OCI-LY3 (cell line): ENCODE measurements around the gene IKZF2.

Experiments used
- H2AFZ ChIP-seq: fragments of 200-600, 300-600 bp; shearing (Covaris generic); 2 replicates; pipeline ENCODE4 v1.6.0; 2014; ENCODE audit warnings: antibody characterized with exemption, low read depth, low read length
- H3K27ac ChIP-seq: fragments of 200-600, 300-600 bp; sonication (generic); 2 replicates; pipeline ENCODE4 v1.5.1; 2014; ENCODE audit warnings: mild to moderate bottlenecking, low read length, moderate library complexity, mixed read lengths
- H3K27me3 ChIP-seq: fragments of 200-600, 300-600 bp; sonication (generic); 2 replicates; pipeline ENCODE4 v1.6.1; 2014; ENCODE audit warnings: low read depth, low read length, mixed read lengths
- H3K36me3 ChIP-seq: fragments of 200-600, 300-600 bp; sonication (generic); replicated peaks from 2 replicates; pipeline ENCODE3; 2014; ENCODE audit warnings: low read depth, low read length, mixed read lengths
- H3K4me1 ChIP-seq: fragments of 300-600, 200-600 bp; sonication (generic); 2 replicates; pipeline ENCODE4 v1.6.1; 2014; ENCODE audit warnings: low read length, mixed read lengths
- H3K4me2 ChIP-seq: fragments of 200-600, 300-600 bp; sonication (generic); 2 replicates; pipeline ENCODE4 v1.6.1; 2014; ENCODE audit warnings: low read length, mixed read lengths
- H3K4me3 ChIP-seq: fragments of 300-600, 200-600 bp; sonication (generic); 2 replicates; pipeline ENCODE4 v1.5.1; 2014; ENCODE audit warnings: antibody characterized with exemption, mild to moderate bottlenecking, low read length, moderate library complexity
- H3K79me2 ChIP-seq: fragments of 300-600, 200-600 bp; shearing (Covaris generic); 2 replicates; pipeline ENCODE4 v1.6.1; 2014; ENCODE audit warnings: mild to moderate bottlenecking, low read length, mixed read lengths
- H3K9ac ChIP-seq: fragments of 300-600, 200-600 bp; shearing (Covaris generic); 2 replicates; pipeline ENCODE4 v1.6.0; 2014; ENCODE audit warnings: mild to moderate bottlenecking, low read length, moderate library complexity
- H3K9me3 ChIP-seq: fragments of 200-600, 300-600 bp; shearing (Covaris generic); 2 replicates; pipeline ENCODE4 v1.6.1; 2014; ENCODE audit warnings: low read length, mixed read lengths; ENCODE audit not compliant: insufficient read depth
- H4K20me1 ChIP-seq: fragments of 200-600, 300-600 bp; sonication (generic); 2 replicates; pipeline ENCODE4 v1.6.1; 2016; ENCODE audit warnings: low read length, mixed read lengths; ENCODE audit not compliant: insufficient read depth
- EZH2phosphoT487 ChIP-seq: fragments of 200-600 bp; shearing (Covaris generic); IDR thresholded peaks from 2 replicates; pipeline ENCODE4 v1.6.1; 2018; ENCODE audit warnings: antibody characterized with exemption, mixed run types, low read depth
- TF ChIP-seq, protein P1 (sequence below): fragments of 200-600, 300-600 bp; sonication (generic); IDR thresholded peaks from 2 replicates; pipeline ENCODE4 v1.5.1; 2014; ENCODE audit warnings: antibody characterized with exemption, low read length, low read depth

IKZF2 gene

DNA sequence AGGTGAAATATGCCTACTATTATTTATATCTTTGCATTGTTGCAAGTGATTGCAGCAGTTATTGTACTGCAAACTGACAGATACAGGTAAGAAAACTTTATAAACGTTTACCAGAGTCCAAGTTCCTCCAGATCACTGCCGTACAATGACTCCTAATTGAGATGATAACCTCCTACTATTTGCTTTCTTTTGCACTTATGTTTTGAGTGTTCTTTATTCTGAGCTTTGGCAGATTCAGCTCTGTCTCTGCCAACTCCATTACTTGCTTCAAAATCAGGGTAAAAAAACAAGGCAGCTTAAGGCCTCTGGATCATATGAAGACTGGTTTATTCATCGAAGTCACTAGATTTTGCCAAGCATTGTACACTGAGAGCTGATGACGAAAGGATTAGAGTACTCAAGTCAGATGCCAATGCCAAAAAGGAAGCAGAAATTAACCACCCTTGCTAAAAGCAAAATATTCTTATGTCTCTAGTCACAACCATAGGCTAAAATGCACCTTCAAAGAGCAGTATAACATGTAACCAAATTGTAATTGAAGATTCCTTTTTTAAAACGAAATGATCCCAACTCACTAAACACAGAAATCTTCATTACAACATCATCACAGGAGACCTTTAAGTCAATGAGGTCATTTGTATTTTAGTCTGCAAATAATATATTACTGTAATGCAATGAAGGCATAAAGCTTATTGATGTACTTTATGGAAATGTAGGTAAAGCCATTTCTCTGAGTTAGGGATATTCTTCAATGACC lies 10.5 kb upstream of the IKZF2 start:
- H3K27ac ChIP-seq = no peak overlapping the region
- TF ChIP-seq, protein P1, sequence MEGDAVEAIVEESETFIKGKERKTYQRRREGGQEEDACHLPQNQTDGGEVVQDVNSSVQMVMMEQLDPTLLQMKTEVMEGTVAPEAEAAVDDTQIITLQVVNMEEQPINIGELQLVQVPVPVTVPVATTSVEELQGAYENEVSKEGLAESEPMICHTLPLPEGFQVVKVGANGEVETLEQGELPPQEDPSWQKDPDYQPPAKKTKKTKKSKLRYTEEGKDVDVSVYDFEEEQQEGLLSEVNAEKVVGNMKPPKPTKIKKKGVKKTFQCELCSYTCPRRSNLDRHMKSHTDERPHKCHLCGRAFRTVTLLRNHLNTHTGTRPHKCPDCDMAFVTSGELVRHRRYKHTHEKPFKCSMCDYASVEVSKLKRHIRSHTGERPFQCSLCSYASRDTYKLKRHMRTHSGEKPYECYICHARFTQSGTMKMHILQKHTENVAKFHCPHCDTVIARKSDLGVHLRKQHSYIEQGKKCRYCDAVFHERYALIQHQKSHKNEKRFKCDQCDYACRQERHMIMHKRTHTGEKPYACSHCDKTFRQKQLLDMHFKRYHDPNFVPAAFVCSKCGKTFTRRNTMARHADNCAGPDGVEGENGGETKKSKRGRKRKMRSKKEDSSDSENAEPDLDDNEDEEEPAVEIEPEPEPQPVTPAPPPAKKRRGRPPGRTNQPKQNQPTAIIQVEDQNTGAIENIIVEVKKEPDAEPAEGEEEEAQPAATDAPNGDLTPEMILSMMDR = no peak
- TF ChIP-seq EZH2phosphoT487 = no peak

DNA sequence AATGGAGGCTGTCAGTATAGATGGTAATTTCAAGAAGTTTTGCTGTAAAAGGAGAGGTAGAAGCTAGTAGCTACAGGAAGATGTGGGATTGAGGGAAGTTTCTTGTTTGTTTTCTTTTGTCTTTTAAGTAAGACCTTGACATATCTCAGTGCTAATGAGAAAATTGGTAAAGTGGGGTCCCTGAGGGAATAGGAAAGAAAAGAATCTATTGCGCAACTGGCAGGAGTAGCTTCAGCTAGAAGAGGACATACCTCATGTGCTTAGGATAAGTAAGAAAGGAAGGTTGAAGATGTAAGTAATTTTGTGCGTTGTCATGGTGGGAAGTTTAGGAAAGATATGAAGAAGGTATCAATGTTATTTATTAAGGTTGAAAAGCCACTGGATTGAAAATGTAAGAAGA lies 8.4 kb upstream of the IKZF2 start:
- Histone ChIP-seq H3K4me1 (peaks cover 23% of the 10 kb centered on the region), H2AFZ (no peak overlapping the region), H4K20me1 (no peaks in the 10 kb centered on the region), H3K4me2 (no peak overlapping the region), H3K9ac (no peak overlapping the region), H3K27ac (no peak overlapping the region), H3K9me3 (no peaks in the 10 kb centered on the region), H3K36me3 (no peaks in the 10 kb centered on the region), H3K4me3 (no peak overlapping the region), H3K27me3 (no peaks in the 10 kb centered on the region), H3K79me2 (no peaks in the 10 kb centered on the region)
- no peak for TF ChIP-seq EZH2phosphoT487
- TF ChIP-seq, protein P1 = no peak

More for the DNA sequence above, 10.5 kb upstream of the IKZF2 start:
- H3K27me3 ChIP-seq = no peaks in the 10 kb centered on the region
- H3K79me2 ChIP-seq = no peaks in the 10 kb centered on the region
- H3K9ac ChIP-seq = no peak overlapping the region
- H3K9me3 ChIP-seq = no peaks in the 10 kb centered on the region
- H3K4me1 ChIP-seq = peaks cover 35% of the 10 kb centered on the region
- no peak overlapping the region for H3K4me3 ChIP-seq
- no peak overlapping the region for H3K4me2 ChIP-seq
- no peaks in the 10 kb centered on the region for H4K20me1 ChIP-seq
- no peaks in the 10 kb centered on the region for H3K36me3 ChIP-seq
- no peak overlapping the region for H2AFZ ChIP-seq

DNA sequence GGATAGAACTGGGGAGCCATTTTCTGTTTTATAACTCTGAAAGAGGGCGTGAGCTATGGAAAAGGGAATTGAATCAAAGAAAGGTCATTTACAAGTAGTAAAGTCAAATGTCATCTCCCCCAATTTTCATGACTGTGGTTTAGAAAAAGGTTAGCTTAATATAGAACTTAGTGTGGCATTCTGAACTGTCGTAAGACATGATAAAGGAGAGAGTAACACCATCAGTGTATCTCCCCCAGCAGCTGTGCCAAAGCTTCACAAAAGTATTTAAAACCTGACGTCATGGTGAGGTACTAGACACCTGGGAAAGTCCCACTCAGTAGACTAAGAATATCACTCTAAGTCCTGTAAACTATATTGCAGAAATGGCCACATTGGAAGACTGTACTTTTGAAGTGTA lies 5.8 kb upstream of the IKZF2 start:
- H3K79me2 ChIP-seq = no peaks in the 10 kb centered on the region
- H2AFZ ChIP-seq = peak overlapping the region; percentile 92
- TF ChIP-seq EZH2phosphoT487 = no peak
- TF ChIP-seq, protein P1 = no peak
- H3K9ac ChIP-seq = no peak overlapping the region
- no peak overlapping the region for H3K27ac ChIP-seq
- H4K20me1 ChIP-seq = no peaks in the 10 kb centered on the region
- no peaks in the 10 kb centered on the region for H3K9me3 ChIP-seq
- 0 out of 2 replicates have a peak, but pooled peaks cover 5% of the 10 kb centered on the region for H3K27me3 ChIP-seq
- H3K4me3 ChIP-seq = peak overlapping the region; percentile 48
- peaks cover 19% of the 10 kb centered on the region for H3K4me1 ChIP-seq
- H3K4me2 ChIP-seq = peak overlapping the region; percentile 64
- no peaks in the 10 kb centered on the region for H3K36me3 ChIP-seq

DNA sequence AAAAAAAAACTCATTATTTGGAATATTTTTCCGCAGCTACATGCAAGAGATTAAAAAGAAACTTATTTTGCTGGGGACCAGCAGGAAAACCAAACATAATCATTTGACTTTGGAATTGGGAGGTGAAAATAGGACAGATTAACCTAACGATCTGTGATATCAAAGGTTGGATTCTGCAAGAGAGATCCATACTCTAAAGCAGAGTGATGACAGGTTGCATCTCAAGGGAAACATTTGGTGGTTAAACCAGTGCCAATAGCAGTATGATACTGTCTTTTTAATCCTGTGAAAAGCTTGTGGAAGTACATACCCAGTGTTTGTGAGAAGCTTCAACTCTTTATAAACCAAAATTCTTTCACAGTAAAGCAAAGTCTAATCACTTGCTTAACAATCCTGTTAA lies 5.3 kb upstream of the IKZF2 start:
- no peak overlapping the region for H3K27ac ChIP-seq
- no peaks in the 10 kb centered on the region for H4K20me1 ChIP-seq
- H3K36me3 ChIP-seq = no peaks in the 10 kb centered on the region
- TF ChIP-seq EZH2phosphoT487 = no peak
- peak overlapping the region; percentile 64 for H3K4me2 ChIP-seq
- peak overlapping the region; percentile 92 for H2AFZ ChIP-seq
- no peaks in the 10 kb centered on the region for H3K79me2 ChIP-seq
- no peak overlapping the region for H3K4me3 ChIP-seq
- no peaks in the 10 kb centered on the region for H3K9me3 ChIP-seq
- peaks cover 19% of the 10 kb centered on the region for H3K4me1 ChIP-seq
- H3K9ac ChIP-seq = no peak overlapping the region
- H3K27me3 ChIP-seq = 0 out of 2 replicates have a peak, but pooled peaks cover 5% of the 10 kb centered on the region
